Stimulated activated CD8-positive, alpha-beta memory T cell treated with anti-CD3 and anti-CD28 coated beads, Interleukin-4, amount 100 ng/mL, for 1 hour (primary cell): Measurements from ENCODE around the gene C16orf96.

Source experiments
- DNase-seq, 2 donors: peaks; one replicate each; pipeline ENCODE4 v3.0.0-alpha.2; 2020; ENCODE audit warnings: low read depth in 2 of 2, low spot score in 1 of 2

Gene C16orf96

DNA sequence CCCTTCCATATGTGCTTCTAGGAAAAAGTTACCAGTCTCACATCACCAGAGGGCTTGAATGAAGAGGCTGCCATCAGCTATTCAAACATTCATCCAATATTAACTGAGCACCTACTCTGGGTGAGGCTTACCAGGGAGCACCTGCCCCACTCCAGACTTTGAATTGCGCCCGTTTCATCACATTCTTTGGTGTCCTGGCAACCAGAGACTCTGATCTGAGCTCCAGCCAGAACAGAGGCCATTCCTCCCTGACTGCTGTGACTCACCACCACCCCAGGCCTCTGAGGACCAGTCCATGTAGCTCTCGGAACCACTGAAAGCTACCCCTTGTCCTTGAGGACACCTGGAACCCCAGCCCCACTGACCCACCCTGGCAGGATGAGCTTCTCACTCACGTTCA is at the start of gene C16orf96:
TSS of gene C16orf96 (plus strand) at position 229 of the 400 bp plus-strand sequence. CDS start at position 379, 150 bp downstream.
- DNase-seq = no peak

DNA sequence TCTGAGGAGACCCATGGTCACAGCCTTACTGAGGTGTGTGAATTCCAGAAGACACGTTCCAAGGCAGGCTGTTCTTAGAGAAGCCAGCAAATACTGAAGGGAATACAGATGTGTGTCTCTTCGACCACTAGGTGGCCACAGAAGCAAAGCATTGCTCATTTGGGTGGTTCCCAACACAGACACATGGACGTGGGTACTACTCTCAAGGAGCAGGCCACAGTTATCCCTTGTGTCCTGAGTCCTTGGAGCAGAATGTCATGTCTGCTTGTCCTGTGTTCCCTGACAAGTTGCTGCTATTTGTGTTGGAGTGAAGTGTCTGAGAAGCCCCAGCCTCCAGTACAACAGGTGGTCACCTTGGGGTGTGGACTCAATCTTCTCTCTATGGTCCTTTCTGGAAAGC is 49.7 kb upstream of the C16orf96 start:
- peak; percentile 28 to 31 for DNase-seq

DNA sequence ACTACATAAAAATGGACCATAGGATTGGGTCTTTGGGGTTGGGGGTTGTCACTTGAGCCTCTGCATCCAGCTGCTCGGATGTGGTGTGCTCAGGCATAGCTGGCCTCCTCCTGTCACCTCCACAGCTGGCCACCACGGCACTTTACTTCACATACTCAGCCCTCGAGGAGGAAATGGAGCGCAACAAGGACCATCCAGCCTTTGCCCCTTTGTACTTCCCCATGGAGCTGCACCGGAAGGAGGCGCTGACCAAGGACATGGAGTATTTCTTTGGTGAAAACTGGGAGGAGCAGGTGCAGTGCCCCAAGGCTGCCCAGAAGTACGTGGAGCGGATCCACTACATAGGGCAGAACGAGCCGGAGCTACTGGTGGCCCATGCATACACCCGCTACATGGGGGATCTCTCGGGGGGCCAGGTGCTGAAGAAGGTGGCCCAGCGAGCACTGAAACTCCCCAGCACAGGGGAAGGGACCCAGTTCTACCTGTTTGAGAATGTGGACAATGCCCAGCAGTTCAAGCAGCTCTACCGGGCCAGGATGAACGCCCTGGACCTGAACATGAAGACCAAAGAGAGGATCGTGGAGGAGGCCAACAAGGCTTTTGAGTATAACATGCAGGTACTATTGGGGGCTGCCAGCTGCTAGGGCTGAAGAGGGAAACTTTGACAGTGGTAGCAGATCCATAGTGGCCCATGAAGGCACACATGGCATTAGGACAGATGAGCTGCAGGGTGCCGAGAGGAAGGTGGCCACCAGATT is 48.4 kb upstream of the C16orf96 start:
- no peak for DNase-seq

DNA sequence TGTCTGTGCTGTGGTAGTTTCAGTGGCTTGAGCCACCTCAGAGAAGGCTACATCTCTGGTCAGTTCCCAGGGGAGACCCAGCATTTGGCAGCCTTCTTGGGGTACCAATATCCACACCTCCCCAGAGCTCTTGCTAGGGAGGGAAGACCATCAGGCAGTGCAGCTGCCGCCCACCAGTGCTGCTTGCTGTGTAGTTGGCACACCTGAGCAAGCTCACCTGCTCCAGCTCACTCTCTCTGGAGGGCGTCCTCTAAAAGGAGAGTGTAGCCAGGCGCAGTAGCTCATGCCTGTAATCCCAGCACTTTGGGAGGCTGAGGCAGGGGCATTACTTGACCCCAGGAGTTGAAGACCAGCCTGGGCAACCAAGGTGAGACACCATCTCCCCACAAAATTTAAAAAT is 47.3 kb upstream of the C16orf96 start:
- no peak for DNase-seq

DNA sequence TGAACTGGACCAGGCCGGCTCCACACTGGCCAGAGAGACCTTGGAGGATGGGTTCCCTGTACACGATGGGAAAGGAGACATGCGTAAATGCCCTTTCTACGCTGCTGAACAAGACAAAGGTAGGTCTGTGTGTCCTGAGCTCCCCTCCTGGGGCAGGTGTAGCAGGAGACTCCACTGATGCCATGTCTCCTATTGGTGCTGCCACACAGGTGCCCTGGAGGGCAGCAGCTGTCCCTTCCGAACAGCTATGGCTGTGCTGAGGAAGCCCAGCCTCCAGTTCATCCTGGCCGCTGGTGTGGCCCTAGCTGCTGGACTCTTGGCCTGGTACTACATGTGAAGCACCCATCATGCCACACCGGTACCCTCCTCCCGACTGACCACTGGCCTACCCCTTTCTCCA is 46.7 kb upstream of the C16orf96 start:
- no peak for DNase-seq

DNA sequence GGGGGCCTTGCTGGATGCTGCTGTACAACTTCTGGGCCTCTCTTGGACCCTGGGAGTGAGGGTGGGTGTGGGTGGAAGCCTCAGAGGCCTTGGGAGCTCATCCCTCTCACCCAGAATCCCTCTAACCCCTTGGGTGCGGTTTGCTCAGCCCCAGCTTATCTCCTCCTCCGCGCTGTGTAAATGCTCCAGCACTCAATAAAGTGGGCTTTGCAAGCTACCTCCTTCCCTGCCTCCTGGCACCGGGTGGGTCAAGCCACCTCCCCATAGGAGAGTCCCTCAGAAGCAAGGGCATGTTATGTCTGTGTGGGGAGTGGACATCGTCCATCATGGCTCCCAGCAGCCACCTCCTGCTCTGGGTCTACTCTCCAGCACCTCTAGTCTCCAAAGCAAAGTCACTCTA is 46.0 kb upstream of the C16orf96 start:
- DNase-seq = no peak

DNA sequence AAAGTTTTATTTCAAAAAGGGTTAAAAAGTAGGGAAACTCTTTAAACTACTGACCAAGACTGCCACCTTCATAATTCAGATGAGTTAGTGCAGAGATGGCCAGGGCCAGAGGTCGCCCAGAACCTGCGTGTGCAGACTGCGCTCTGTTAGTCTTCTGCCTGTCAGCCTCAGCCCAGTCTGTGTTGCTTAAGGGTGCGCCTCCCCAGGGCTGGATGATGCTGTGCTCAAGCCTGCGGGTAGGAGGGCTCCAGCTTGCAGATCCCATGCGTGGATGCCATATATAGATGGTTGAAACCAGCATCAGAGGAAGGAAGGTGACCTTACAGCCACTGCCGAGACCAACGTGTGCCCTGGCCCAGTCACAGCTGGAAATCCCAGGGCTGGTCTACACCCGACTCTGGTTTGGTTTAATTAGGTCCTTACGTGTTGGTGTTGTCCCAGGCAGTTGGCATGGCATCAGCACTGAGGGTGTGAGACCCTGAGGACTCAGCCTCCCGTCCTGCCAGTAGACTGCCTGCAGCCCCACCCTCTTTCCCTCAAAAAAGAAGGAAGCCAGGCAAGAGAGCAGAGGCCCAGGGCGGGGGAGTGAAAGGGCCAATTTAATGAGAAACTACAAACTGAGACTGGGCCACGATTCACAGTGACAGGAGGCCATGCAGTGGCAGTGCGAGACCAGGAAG is 45.3 kb upstream of the C16orf96 start:
- no peak for DNase-seq

DNA sequence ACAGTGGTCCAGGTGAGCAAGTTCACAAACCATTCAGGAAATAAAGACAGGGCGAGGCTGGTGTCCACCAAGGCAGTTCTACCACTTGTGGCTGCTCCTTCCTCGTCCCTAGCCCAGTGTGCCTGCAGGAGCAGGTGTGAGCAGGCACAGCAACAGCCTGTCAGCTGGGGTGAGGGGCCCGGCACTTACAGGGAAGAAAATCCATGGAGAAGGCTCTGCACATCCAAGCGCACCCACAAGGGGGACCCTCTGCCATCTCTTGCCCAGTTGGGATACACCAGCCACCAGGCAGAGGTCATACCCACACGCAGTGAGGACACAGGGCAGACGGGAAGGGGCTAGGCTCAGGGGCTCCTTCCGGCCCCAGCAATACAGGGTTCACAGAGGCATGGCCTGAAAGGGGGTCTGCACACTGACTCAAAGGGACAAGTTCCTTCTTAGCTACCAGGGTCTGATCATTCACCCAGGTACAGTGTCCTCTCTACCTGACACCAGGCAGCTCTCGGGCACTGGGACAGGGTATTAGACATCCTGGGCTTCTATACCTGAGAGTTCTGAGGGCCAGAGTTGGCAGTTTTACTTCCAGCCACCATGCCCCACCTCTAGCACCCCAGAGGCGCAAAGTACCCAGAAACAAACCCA is 44.6 kb upstream of the C16orf96 start:
- DNase-seq = no peak

DNA sequence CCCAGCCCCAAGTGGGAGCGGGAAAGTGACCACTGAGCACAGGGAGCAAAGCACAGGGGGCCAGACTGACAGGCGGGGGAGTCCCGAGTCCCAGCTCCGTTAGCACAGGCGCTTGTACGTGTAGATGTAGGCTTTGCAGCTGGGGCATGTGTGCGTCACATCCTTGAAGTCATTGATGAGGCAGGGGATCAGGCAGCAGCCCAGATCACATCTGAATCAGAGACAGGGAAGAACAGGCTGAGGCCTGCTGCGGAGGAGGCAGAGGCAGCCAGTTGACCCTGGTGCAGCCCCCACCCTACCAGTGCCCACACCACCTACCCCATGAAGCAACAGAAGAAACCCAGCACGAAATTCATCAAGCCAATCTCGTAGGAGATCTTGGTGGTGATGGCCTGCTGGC is 43.7 kb upstream of the C16orf96 start:
- no peak for DNase-seq

DNA sequence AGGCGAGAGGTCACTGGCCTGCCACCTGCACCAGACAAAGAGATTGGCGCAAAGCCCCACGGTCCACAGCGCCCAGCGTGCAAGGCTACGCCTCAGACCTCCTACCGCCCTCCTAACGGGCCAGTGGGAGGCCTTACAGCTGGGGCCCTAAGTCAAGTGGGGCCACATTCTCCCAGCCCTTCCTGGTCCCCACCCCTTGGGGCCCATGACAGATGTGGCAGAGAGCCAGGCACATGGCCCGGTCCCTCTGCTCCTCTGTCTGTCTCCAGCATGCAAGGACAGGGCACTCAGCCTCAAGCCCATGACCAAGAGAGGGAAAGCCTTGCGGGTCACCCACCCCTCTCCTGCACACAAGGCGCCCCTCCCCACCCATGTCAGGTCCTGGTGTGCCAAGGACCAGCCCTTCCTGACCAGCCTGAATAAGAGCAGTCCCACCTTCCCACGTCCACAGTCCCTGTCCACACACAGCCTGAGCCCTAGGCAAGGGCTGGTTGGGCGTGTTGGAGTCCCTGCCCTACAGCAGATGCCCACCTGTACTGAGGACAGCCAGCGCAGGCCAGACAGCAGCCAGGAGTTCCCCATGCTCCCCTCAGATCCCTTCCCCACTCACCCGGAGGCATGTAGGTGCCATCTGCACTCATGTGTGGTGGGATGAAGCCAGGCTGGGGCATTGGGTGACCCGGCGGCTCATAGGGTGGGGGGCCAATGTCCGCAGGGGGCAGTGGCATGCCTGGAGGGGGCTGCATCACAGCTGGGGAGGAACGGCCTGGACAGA is 42.9 kb upstream of the C16orf96 start:
- no peak for DNase-seq

DNA sequence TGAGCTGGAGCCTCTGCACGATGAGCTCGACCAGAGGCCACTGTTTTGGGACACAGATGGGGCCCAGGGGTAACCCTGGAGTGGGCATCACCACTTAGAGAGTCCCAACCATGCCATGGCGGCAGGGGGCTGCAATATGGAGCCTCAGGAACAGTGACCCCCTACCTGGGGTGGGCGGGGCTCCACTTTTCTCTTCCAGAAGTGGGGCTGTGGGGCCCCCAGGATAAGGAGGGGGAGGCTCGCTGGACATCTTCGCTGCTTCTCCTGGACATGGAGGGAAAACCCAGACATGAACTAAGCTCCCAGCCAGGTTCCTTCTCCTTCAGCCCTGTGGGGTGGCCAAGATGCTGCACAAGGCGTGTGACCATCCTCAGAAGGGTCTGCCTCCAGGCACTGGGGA is 42.3 kb upstream of the C16orf96 start:
- DNase-seq = no peak

DNA sequence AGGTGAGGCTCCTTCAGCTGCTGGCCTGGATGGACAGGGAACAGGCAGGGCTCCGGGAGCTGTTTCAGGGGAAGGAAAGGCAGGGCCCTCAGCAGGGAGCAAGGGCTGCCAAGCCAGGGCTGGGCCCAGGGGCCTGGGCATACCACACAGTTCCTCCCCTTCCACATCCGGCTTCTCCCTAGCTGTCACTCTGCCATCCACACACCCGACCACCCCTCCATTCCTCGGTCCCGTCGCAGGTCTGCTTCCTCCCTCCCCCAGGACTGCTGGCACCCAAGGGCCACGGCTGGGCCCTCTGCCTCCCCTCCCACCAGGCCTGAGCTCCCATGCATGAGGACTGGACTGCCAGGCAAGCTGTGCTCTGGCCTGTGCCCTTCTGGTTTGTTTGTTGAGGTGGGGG is 41.5 kb upstream of the C16orf96 start:
- DNase-seq = no peak

DNA sequence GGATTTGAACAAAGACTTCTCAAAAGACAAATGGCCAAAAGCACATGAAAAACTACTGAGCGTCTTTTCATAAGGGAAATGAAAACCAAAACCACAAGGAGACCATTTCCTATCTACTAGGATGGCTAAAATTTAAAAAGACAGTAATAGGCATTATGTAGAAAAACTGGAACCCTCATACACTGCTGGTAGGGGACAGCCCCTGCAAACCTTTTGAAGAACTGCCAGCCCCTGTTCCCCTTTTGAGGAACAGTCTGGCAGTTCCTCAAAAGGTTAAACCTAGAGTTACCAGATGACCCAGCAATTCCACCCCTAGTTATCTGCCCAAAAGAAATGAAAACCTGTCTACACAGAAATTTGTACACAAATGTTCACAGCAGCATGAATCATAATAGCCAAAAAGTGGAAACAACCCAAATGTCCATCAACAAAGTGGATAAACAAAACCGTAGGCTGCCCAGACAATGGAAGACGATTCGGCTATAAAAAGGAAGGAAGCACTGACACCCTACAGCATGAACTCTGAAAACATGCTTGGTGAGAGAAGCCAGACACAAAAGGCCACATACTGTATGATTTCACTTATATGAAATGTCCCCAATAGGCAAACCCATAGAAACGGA is 40.4 kb upstream of the C16orf96 start:
- DNase-seq = no peak

DNA sequence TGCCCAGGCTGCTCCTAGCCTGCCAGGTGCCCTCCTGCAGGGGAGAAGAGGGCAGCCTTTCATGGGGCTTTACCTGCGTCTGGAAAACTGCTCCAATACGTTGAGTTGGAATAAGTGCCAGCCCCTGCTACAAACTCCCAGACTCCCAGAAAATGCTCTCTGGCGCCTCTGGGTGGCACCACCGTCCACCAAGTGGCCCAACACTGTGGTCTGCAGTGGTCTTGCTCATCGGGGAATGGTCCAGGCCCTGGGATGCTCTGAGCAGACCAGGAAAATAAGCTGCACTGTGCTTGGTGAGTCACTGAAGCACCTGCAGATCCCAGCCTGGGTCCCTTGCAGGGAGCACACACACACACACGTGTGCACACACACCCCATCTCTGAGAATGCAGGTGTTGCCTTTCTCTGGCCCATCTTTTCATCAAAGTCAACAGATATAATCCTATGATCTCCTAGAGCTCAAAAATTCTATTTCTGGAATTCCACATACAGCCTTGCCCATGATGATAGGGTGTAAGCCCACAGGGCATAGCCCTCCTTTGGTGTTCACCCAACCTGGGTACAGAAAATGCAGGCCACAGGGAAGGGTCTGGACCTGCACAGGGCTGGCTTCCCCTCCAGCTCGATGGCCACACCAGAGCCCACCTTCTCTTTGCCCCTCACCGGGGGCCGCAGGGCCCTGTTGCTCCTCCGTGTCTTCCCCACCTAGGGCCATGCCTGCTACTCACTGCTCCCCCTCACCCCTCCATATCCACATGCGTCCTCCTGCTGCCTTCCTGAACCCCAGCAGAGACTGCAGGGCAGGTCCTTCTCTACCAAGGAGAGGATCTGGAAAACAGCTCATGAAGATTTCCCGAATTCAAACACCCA is 38.1 kb upstream of the C16orf96 start:
- DNase-seq = no peak

DNA sequence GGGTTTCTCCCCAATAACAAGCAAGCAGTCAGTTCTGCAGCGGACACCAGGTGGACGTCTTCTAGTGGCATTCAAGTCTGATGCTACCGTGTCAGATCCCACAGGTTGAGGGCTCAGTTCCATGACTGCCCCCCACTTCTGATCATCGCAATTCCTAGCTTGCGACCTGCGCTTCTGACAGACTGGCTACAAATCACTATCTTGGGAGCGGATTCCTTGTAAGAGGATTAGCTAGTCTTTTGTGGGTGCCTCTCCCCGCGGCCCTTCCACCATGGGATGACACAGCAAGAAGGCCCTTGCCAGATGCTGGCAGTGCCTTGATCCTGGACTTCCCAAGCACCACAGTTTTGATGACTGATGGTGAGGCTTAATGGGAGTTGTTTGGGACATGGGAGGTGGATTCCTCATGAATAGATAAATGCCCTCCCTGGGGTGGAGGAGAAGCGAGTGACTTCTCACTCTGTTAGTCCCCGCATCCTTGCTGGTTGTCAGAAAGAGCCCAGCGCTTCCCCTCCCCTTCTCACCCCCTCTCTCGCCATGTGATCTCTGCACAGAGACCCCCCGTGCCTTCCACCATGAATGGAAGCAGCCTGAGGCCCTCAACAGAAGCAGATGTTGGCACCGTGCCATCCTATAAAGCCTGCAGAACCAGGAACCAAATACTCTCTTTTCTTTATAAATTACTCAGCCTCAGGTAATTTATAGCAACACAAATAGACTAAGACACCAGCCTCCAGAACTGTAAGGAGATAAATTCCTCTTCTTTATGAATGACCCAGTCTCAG is 36.7 kb upstream of the C16orf96 start:
- DNase-seq = no peak

DNA sequence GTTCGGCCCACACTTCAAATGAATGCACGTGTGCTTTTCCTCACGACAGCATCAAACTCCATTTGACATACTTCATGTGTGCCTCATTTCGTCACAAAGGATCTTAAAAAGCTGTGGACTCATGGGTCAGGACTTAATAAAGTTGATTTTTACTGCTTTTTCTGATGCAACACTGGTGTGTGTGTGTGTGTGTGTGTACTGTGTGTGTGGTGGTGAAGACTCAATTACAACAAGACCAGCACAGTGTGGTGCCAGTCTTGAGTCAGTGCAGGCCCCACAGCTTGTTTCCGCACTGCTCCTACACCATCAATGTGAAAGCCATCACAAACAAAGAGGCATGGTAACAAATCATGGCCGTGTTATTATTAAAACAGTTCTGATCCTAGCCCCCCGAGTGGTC is 35.2 kb upstream of the C16orf96 start:
- DNase-seq = no peak

DNA sequence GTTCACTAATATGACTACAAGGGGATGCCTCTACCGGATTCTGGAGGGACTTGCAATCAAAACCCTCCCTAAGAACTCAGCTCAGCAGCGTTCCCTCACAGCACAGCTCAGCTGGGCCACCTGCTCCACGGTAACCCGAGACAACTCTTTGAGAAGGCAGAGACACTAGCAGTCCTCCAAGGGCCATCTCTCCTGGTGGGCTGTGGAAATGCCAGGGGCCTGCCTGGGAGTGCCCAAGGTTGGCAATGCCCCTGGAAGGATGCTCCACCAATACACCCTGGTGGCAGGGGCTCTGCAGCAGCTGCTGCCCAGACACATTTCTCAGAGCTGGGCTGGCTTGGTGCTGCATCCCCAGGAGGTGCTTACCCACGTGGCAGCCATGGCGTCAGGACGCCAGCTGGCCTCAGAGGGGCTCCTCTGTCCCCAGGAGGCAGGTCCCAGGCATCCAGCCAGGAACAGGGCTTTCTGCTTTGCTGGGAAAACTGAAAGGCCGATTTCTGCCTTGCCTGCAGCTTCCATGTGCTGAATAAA is 34.0 kb upstream of the C16orf96 start:
- DNase-seq = no peak

DNA sequence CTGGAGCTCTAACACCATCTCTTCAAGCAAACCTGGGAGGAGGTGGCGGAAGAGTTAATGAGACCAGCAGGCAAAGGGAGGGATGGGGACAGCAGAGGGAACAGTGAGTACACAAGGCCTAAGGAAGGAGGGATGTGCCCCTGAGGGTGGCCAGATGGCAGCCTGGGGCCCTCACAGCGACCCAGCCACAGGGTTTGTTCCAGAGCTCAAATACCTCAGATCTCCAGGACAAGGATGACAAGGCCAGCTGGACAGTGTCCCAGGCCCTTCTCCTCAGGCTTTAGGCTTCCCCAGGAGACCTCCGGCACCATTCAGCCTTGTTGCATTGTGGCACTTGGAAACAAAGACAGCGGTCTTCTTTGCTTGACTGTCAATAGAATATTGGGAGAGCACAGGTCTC is 32.5 kb upstream of the C16orf96 start:
- no peak for DNase-seq

DNA sequence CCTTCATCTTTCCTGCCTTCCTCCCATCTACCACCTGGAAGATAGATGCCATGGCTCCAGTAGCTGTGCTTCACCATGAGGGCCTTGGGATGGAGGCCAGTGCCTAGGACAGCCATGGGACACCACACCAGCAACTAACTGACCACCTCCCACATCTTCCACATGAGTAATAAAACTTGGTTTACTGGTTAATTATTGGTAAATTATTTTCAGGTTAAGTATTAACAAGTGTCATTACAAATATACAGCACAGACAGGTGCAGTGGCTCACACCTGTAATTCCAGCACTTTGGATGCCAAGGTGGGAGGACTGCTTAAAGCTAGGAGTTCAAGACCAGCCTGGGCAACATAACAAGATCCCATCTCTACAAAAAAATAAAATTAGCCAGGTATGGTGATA is 31.6 kb upstream of the C16orf96 start:
- no peak for DNase-seq
